Kidney (tissue), 14 donors: Measurements from ENCODE around the gene ADARB2. TPM values are rescaled to one million over a fixed set of nuclear protein-coding genes. Genes with fewer than 3 reads are reported as not detected.
A peak's percentile ranks its signal among the peaks of the same experiment; 100 is the strongest.

ENCODE experiments used
- DNase-seq, 5 donors: peaks; one replicate each; pipeline ENCODE4 v3.0.0-alpha.2; 2013 to 2020
- FAIRE-seq: peaks from 2 replicates; lab custom pipeline; 2012; peaks lifted over from hg19 to GRCh38; lab: Jason Lieb, UNC
- H3K27ac ChIP-seq, 2 donors: one replicate each; pipeline ENCODE4 v1.7.0; 2013; ENCODE audit warnings: low read depth in 2 of 2, low read length in 2 of 2, inconsistent platforms in 1 of 2
- H3K27me3 ChIP-seq: one replicate; pipeline ENCODE4 v1.7.1; 2013; ENCODE audit warnings: low read length, inconsistent platforms; ENCODE audit not compliant: control insufficient read depth, insufficient read depth
- H3K36me3 ChIP-seq, 3 donors: one replicate each; pipeline versions ENCODE4 v1.7.0 to v1.7.1; 2013; ENCODE audit warnings: low read length in 3 of 3, control low read depth in 1 of 3, inconsistent platforms in 1 of 3; ENCODE audit not compliant: insufficient read depth in 3 of 3, control insufficient read depth in 2 of 3
- H3K4me1 ChIP-seq, 3 donors: one replicate each; pipeline versions ENCODE4 v1.7.0 to v1.7.1; 2013; ENCODE audit warnings: low read length in 3 of 3, inconsistent platforms in 1 of 3, low read depth in 1 of 3; ENCODE audit not compliant: control insufficient read depth in 2 of 3, insufficient read depth in 2 of 3
- H3K4me3 ChIP-seq, 3 donors: one replicate each; pipeline versions ENCODE4 v1.7.0 to v1.8.1; 2013; ENCODE audit warnings: low read length in 3 of 3, control low read depth in 1 of 3, inconsistent platforms in 1 of 3
- H3K9ac ChIP-seq, 3 donors: one replicate each; pipeline versions ENCODE4 v1.7.0 to v1.7.1; 2013; ENCODE audit warnings: low read length in 3 of 3, control low read depth in 1 of 3, inconsistent platforms in 1 of 3
- H3K9me3 ChIP-seq, 3 donors: one replicate each; pipeline versions ENCODE4 v1.7.0 to v1.7.1; 2013; ENCODE audit warnings: low read length in 3 of 3, control low read depth in 1 of 3, inconsistent platforms in 1 of 3; ENCODE audit not compliant: control insufficient read depth in 2 of 3, insufficient read depth in 1 of 3
- intact Hi-C: fragments of 100-400 bp; cut with DNase I; formaldehyde crosslinking; loops from one replicate; pipeline ENCODE4 v1.11.1; 2022
- polyA plus RNA-seq: library from polyadenylated mRNA; stranded (reverse); fragments of 350-450 nt; fragmentation: Illumina TruSeq; extraction: RNeasy Lipid Tissue Mini Kit (QIAGEN cat#74804); gene quantifications from one replicate; pipeline ENCODE4 v1.2.3, GENCODE V29; 2014; ENCODE audit warnings: low read depth, low replicate concordance; ENCODE audit not compliant: insufficient read depth
- total RNA-seq: library from RNA; stranded (reverse); fragmentation: NEBNext Ultra II Directional; extraction: Animal tissue kit (Norgen Biotek cat#: 25700); gene quantifications from one replicate; pipeline ENCODE4 v1.2.1, GENCODE V29; 2021
- TF ChIP-seq, protein P1 (sequence below): IDR thresholded peaks from 3 replicates; pipeline ENCODE4 v1.5.1; 2012; ENCODE audit warnings: mild to moderate bottlenecking, moderate library complexity, borderline replicate concordance; ENCODE audit not compliant: insufficient read depth; ENCODE audit errors: extremely low read depth
- donor health status: control.
- donor health status: control.
- donor health status: control.
- donor health status: control.
- donor health status: control.
- donor health status: DM: yes; HTN: yes; CAD: no.
- donor health status: Normal renal cell carcinoma (clear cell type).

Gene ADARB2
- total and polyA plus RNA-seq, 2 donors from 2014 or later = 1.0 to 1.3 TPM

DNA sequence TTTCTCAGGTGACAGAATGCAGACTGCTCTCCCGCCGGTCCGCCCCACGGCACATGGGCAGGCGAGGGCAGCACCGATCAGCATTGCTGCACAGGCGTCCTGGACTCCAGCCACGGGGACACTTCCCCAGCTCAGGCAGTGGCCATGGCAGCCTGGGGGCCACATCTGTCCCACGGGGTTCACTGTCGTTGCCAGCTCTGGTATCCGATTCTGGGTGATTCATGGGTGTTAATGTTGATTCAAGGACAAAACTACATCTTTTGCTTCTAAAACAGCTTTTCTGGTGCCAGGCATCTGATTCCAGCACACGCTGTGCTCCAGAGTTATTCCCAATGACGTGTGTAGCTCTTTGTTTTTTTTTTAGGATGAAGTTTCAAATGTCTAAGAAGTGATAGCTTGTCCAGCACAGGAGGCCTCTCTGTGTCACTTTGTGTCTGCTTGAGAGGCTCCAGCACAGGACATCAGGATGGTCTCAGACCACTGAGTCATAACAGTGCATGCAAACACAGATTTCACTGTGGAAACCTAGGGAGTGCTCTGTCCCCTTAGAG, 463.1 kb downstream of the ADARB2 start:
- Histone ChIP-seq H3K9me3 (no peaks in the 10 kb centered on the region), H3K27me3 (no peaks in the 10 kb centered on the region), H3K9ac (no peak overlapping the region), H3K4me1 (no peaks in the 10 kb centered on the region), H3K36me3 (no peaks in the 10 kb centered on the region), H3K27ac (no peak overlapping the region), H3K4me3 (no peak overlapping the region)
- intact Hi-C loops = no loop called here
- no peak for FAIRE-seq
- DNase-seq = peak in 4 of 5 donors; percentile 66 to 84 (median 77)
- TF ChIP-seq, protein P1, sequence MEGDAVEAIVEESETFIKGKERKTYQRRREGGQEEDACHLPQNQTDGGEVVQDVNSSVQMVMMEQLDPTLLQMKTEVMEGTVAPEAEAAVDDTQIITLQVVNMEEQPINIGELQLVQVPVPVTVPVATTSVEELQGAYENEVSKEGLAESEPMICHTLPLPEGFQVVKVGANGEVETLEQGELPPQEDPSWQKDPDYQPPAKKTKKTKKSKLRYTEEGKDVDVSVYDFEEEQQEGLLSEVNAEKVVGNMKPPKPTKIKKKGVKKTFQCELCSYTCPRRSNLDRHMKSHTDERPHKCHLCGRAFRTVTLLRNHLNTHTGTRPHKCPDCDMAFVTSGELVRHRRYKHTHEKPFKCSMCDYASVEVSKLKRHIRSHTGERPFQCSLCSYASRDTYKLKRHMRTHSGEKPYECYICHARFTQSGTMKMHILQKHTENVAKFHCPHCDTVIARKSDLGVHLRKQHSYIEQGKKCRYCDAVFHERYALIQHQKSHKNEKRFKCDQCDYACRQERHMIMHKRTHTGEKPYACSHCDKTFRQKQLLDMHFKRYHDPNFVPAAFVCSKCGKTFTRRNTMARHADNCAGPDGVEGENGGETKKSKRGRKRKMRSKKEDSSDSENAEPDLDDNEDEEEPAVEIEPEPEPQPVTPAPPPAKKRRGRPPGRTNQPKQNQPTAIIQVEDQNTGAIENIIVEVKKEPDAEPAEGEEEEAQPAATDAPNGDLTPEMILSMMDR = no peak

DNA sequence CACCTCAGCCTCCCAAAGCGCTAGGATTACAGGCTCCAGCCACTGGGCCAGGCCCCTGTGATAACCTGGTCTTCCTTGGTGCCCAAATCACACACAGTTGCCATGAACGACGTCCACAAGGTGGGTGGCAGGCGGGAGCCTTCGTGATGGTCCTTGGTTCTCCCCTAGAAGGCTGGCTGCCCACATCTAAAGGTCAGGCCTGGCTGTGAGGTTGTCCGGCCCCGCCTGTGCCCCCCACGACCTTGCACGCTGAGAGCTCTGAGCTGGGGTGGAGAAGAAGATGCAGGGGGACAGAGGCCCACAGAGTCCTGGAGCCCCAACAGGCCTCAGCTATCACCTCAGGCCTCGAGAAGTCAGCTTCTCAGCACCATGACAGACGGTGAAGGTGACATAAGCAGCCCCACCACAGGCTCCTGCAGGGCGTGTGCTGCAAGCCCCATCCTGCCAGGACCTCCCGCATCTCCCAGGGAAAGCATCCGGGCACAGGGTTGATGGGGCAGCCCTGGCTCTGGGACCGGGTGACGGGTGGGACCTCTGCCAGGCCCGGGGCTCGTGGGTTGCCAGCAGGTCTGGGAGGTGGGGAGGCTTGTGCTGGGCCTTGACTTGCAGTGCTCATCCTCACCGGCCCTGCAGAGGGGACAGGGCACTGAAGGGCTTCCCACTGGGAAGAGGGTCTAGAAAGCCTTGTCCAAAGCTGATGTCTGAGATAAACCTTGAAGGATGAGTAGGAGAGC, 463.8 kb downstream of the ADARB2 start:
- no peak overlapping the region for H3K27ac ChIP-seq
- no peaks in the 10 kb centered on the region for H3K4me1 ChIP-seq
- no peak overlapping the region for H3K9ac ChIP-seq
- TF ChIP-seq, protein P1 = no peak
- FAIRE-seq = no peak
- no peaks in the 10 kb centered on the region for H3K9me3 ChIP-seq
- H3K27me3 ChIP-seq = no peaks in the 10 kb centered on the region
- H3K4me3 ChIP-seq = no peak overlapping the region
- DNase-seq = peak in 1 of 5 donors; percentile 49
- intact Hi-C loops = no loop called here
- no peaks in the 10 kb centered on the region for H3K36me3 ChIP-seq

DNA sequence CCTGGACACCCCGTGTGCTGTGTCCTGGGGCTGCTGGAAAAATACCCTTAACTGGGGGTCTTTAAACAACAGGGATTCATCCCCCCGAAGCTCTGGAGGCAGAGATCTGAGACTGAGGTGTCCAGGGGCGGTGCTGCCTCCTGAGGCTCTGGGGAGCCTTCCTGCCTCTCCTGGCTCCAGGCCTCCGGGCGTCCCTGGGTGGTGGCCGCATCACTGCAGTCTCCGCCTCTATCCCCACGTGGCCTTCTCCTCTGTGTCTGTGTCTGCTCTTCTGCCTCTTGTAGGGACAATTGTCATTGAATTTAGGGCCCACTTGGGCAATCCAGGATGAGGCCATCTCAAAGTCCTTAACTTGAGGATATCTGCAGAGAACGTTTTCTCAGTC, 464.6 kb downstream of the ADARB2 start:
- no peaks in the 10 kb centered on the region for H3K36me3 ChIP-seq
- FAIRE-seq = no peak
- H3K27ac ChIP-seq = no peak overlapping the region
- H3K4me1 ChIP-seq = no peaks in the 10 kb centered on the region
- TF ChIP-seq, protein P1 = no peak
- no peak overlapping the region for H3K9ac ChIP-seq
- peak in 1 of 5 donors; percentile 13 for DNase-seq
- intact Hi-C loops = no loop called here
- H3K9me3 ChIP-seq = no peaks in the 10 kb centered on the region
- no peak overlapping the region for H3K4me3 ChIP-seq
- no peaks in the 10 kb centered on the region for H3K27me3 ChIP-seq
